KMS-11 (cell line): ENCODE measurements around the gene ICOSLG.
"Not testable (repeated sequence)": the region's sequence is repeated elsewhere in the genome, so short reads cannot be mapped to it uniquely, and the experiment has no call there.

Experiments
- H2AFZ ChIP-seq: fragments of 200-600 bp; sonication (generic); 2 replicates; pipeline ENCODE4 v1.6.1; 2016; ENCODE audit warnings: antibody characterized with exemption, mixed run types, low read depth
- H3K27ac ChIP-seq: fragments of 200-600 bp; sonication (generic); 2 replicates; pipeline ENCODE4 v1.6.1; 2016; ENCODE audit warnings: mild to moderate bottlenecking, mixed run types
- H3K27me3 ChIP-seq: fragments of 200-600 bp; sonication (generic); 2 replicates; pipeline ENCODE4 v1.6.1; 2017; ENCODE audit warnings: mild to moderate bottlenecking, low read depth, mixed run types, moderate library complexity; ENCODE audit not compliant: insufficient read depth
- H3K36me3 ChIP-seq: fragments of 200-600 bp; sonication (generic); 2 replicates; pipeline ENCODE4 v1.6.1; 2017; ENCODE audit warnings: mild to moderate bottlenecking, mixed run types; ENCODE audit not compliant: insufficient read depth
- H3K4me1 ChIP-seq: fragments of 200-600 bp; sonication (generic); 2 replicates; pipeline ENCODE4 v1.6.1; 2016; ENCODE audit warnings: mild to moderate bottlenecking, low read depth, mixed run types; ENCODE audit not compliant: poor library complexity, severe bottlenecking
- H3K4me2 ChIP-seq: fragments of 200-600 bp; sonication (generic); 2 replicates; pipeline ENCODE4 v1.7.0; 2016; ENCODE audit warnings: mild to moderate bottlenecking, mixed run types
- H3K4me3 ChIP-seq: fragments of 200-600 bp; sonication (generic); IDR thresholded peaks from 2 replicates; pipeline ENCODE4 v1.6.1; 2017; ENCODE audit warnings: low read depth, low read length, mixed read lengths; ENCODE audit not compliant: insufficient read depth
- H3K79me2 ChIP-seq: fragments of 200-600 bp; sonication (generic); 2 replicates; pipeline ENCODE4 v1.6.1; 2016; ENCODE audit warnings: low read depth, mixed run types; ENCODE audit not compliant: insufficient read depth
- H3K9ac ChIP-seq: fragments of 200-600 bp; sonication (generic); 2 replicates; pipeline ENCODE4 v1.6.1; 2016; ENCODE audit warnings: mild to moderate bottlenecking, mixed run types
- H4K20me1 ChIP-seq: fragments of 200-600 bp; sonication (generic); 2 replicates; pipeline ENCODE4 v1.6.1; 2016; ENCODE audit warnings: mild to moderate bottlenecking, mixed run types; ENCODE audit not compliant: insufficient read depth
- TF ChIP-seq, protein P1 (sequence below): fragments of 200-600 bp; sonication (generic); conservative IDR thresholded peaks from 2 replicates; pipeline ENCODE4 v1.6.1; 2017; ENCODE audit warnings: low read depth, mild to moderate bottlenecking, antibody characterized with exemption, low read length, moderate library complexity, mixed read lengths

ICOSLG gene

DNA sequence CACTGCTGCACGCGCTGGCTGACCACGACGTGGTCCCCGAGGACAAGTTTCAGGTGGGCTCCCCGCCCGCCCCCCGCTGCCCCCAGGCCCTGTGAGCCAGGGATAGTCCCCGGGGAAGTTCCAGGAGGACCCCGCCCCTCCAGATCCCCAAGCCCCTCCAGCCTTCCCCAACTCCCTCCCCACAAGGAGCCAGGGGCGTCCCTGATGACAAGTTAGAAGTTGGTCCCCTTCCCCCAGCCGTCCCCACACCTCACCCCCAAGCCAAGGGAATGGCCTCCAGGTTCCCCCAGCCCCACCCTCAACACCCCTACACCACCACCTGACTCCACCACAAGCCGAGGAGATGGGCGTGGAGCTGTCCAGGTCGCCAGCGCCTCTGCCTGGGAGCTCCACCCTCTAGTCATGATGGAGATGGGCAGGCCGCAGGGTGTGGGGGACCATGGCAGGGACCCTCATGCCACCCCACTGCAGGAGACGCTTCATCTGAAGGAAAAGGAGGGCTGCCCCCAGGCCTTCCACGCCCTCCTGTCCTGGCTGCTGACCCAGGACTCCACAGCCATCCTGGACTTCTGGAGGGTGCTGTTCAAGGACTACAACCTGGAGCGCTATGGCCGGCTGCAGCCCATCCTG lies 45.5 kb upstream of the ICOSLG start:
- no peaks in the 10 kb centered on the region for H3K79me2 ChIP-seq
- H2AFZ ChIP-seq = no peak overlapping the region
- TF ChIP-seq, protein P1, sequence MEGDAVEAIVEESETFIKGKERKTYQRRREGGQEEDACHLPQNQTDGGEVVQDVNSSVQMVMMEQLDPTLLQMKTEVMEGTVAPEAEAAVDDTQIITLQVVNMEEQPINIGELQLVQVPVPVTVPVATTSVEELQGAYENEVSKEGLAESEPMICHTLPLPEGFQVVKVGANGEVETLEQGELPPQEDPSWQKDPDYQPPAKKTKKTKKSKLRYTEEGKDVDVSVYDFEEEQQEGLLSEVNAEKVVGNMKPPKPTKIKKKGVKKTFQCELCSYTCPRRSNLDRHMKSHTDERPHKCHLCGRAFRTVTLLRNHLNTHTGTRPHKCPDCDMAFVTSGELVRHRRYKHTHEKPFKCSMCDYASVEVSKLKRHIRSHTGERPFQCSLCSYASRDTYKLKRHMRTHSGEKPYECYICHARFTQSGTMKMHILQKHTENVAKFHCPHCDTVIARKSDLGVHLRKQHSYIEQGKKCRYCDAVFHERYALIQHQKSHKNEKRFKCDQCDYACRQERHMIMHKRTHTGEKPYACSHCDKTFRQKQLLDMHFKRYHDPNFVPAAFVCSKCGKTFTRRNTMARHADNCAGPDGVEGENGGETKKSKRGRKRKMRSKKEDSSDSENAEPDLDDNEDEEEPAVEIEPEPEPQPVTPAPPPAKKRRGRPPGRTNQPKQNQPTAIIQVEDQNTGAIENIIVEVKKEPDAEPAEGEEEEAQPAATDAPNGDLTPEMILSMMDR = no peak
- no peak overlapping the region for H3K9ac ChIP-seq
- H3K36me3 ChIP-seq = no peaks in the 10 kb centered on the region
- H3K4me3 ChIP-seq = no peak overlapping the region
- H3K4me2 ChIP-seq = no peak overlapping the region
- H3K27me3 ChIP-seq = peaks cover 74% of the 10 kb centered on the region
- no peak overlapping the region for H3K27ac ChIP-seq
- no peaks in the 10 kb centered on the region for H4K20me1 ChIP-seq
- H3K4me1 ChIP-seq = no peaks in the 10 kb centered on the region

DNA sequence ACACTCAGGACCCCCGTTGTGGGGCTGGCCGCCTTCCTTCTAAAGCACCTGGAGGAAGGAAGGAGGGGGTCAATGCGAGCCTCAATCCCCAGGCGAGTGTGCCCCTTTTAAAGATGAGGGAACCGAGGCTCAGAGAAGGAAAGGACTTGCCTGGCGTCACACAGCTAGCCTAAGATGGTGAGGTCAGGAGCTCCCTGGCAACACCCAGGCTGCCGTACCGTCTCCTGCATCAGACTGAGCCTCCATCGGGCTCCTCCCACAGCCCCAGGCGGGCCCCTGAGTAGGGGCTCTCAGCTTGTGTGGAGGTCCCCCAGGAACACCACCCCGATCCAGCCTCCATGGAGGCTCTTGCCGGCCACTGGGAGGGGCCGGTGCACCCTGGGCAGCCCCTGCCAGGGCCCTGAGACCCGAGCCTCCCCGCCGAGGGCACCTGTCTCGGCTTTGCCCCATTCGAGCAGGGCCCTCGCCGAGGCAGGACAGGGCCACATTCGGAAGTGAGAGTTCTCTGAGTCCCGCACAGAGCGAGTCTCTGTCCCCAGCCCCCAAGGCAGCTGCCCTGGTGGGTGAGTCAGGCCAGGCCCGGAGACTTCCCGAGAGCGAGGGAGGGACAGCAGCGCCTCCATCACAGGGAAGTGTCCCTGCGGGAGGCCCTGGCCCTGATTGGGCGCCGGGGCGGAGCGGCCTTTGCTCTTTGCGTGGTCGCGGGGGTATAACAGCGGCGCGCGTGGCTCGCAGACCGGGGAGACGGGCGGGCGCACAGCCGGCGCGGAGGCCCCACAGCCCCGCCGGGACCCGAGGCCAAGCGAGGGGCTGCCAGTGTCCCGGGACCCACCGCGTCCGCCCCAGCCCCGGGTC lies 44.6 kb upstream of the ICOSLG start, which contains the start of gene AIRE:
TSS of gene AIRE (plus strand) at position 739 of the 855 bp plus-strand sequence. CDS start 131 bp downstream, outside the sequence.
- Histone ChIP-seq H3K27me3 (peaks cover 67% of the 10 kb centered on the region), H3K4me2 (no peak within 1 kb of the TSS), H2AFZ (no peak within 1 kb of the TSS), H3K36me3 (no peaks in the 10 kb centered on the region), H4K20me1 (no peaks in the 10 kb centered on the region), H3K27ac (no peak within 1 kb of the TSS), H3K79me2 (no peaks in the 10 kb centered on the region), H3K9ac (no peak within 1 kb of the TSS), H3K4me1 (no peaks in the 10 kb centered on the region), H3K4me3 (no peak within 1 kb of the TSS)
- TF ChIP-seq, protein P1 = no peak

DNA sequence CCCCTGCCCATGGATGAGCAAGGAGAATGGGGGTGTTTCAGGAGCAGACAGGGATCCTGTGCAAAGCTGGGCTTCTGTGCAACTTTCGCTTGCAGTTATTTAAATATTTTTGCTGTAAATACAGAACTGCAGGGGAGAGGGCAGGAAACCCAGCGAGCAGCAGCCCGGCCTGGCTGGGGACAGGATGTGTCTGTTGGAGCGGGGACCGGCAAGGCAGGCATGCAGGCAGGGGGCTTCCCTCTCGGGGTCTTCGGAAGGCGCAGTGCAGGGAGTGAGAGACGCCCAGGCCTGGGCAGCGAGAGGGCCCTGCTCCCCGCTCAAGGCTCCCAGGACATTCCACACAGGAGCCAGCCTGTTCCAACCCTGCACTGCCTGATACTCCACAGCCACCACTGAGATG lies 43.2 kb upstream of the ICOSLG start:
- Histone ChIP-seq H3K9ac (no peak overlapping the region), H4K20me1 (no peaks in the 10 kb centered on the region), H3K27ac (no peak overlapping the region), H3K4me2 (no peak overlapping the region), H2AFZ (no peak overlapping the region), H3K79me2 (no peaks in the 10 kb centered on the region), H3K4me1 (no peaks in the 10 kb centered on the region), H3K36me3 (no peaks in the 10 kb centered on the region), H3K4me3 (no peak overlapping the region), H3K27me3 (peaks cover 53% of the 10 kb centered on the region)
- TF ChIP-seq, protein P1 = no peak

DNA sequence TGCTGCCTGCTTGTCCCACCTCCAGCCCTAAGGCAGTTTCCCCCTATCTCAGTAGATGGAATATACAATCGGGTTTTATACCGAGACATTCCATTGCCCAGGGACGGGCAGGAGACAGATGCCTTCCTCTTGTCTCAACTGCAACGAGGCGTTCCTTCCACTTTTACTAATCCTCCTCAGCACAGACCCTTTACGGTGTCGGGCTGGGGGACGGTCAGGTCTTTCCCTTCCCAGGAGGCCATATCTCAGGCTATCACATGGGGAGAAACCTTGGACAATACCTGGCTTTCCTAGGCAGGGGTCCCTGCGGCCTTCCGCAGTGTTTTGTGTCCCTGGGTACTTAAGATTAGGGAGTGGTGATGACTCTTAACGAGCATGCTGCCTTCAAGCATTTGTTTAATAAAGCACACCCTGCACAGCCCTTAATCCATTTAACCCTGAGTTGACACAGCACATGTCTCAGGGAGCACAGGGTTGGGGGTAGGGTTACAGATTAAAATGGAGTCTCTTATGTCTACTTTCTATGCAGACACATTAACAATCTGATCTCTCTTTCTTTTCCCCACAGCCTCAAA lies 42.6 kb upstream of the ICOSLG start:
- not testable (repeated sequence) for H3K79me2 ChIP-seq, H3K9ac ChIP-seq, H3K27ac ChIP-seq, H3K36me3 ChIP-seq, H4K20me1 ChIP-seq, H3K4me3 ChIP-seq, H2AFZ ChIP-seq, H3K4me2 ChIP-seq, H3K4me1 ChIP-seq
- peaks cover 47% of the 10 kb centered on the region for H3K27me3 ChIP-seq

GRCh38 chr21:44282370-44282769 lies 41.6 kb upstream of the ICOSLG start:
- Histone ChIP-seq H3K27ac (no peak overlapping the region), H3K36me3 (no peaks in the 10 kb centered on the region), H3K4me3 (no peak overlapping the region), H3K4me1 (no peaks in the 10 kb centered on the region), H3K4me2 (no peak overlapping the region), H3K79me2 (no peaks in the 10 kb centered on the region), H2AFZ (no peak overlapping the region), H3K9ac (no peak overlapping the region), H4K20me1 (no peaks in the 10 kb centered on the region), H3K27me3 (peaks cover 37% of the 10 kb centered on the region)
- TF ChIP-seq, protein P1 = no peak
